ENCODE results near the gene ATXN7L2. TPM values are rescaled to one million over a fixed set of nuclear protein-coding genes. Genes with fewer than 3 reads are reported as not detected.

ATXN7L2 gene
- total and polyA plus RNA-seq, 10 of the 15 experiments (the other 5 are each of a cell fraction or from before 2014, with no cell fraction given), result 0.27 to 7.4 (median 4.9) TPM

DNA sequence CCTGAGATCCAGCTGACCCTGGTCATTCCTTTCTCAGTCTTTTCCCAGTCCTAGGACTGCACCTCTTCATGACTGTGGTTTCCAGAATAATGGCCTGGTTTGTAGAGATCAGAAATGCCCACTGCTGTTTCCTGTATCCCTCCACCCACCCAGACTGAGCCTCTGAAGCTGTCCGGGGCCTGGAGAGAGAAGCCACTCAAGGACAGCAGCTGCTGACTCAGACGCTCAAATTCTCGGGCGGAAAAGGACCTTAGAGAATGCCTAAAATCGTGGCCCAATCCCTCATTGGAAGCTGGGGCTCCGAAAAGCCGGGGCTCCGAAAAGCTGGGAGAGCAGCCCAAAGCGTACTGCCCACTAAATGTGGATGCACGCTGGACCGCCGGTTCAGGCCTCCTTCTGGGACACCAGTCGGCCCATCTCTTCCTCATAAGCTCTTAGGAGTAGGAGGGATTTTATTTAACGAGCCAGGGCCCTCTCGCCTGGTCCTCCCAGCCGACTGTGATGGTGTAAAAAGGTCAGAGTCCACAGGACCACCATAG is 48.2 kb downstream of the ATXN7L2 start:
- CTCF ChIA-PET, result interaction anchor here (0.6 to 21.3 kb wide), 62 partner anchors 8 to 515 kb away, joined by 3 to 1280 read pairs (median 6); partner anchors contain the start of genes AHCYL1, AMIGO1, AMPD2 and ATXN7L2
- DNase-seq (ENCODE audit: low read depth, low spot score) (no peak), ATAC-seq (no peak), FAIRE-seq (no peak)
- intact Hi-C loops (cut with micrococcal nuclease; ENCODE audit: unreplicated experiment), result loop anchor here (1.0 to 5.0 kb wide), 7 partner anchors 34 to 269 kb away; partner anchors contain the start of genes CYB561D1 and PSMA5
- Histone ChIP-seq H3K9ac (ENCODE audit: control insufficient read depth, insufficient read depth, low read length) (peak overlapping the region; percentile 62; the same call in 1 of the 2 replicates), H3K4me1 (ENCODE audit: control insufficient read depth, insufficient read depth, low read length) (peaks cover 21% of the 10 kb centered on the region), H3K27me3 (replicated peaks in 1 of 2; ENCODE audit: control insufficient read depth in 2 of 2, insufficient read depth in 2 of 2, low read length in 1 of 2) (no peaks in the 10 kb centered on the region), H3K9me3 (replicated peaks; ENCODE audit: control insufficient read depth, insufficient read depth, low read length) (no peaks in the 10 kb centered on the region), H4K20me1 (ENCODE audit: control insufficient read depth, insufficient read depth) (no peaks in the 10 kb centered on the region), H3K4me2 (ENCODE audit: control insufficient read depth, insufficient read depth) (peak overlapping the region; percentile 70; the same call in 1 of the 2 replicates), H3K27ac (ENCODE audit: control insufficient read depth, insufficient read depth) (no peak overlapping the region), H3K36me3 (ENCODE audit: control insufficient read depth in 2 of 2, insufficient read depth in 2 of 2, low read length in 1 of 2) (no peaks in the 10 kb centered on the region), H2AFZ (ENCODE audit: control insufficient read depth, low read depth, low read length) (peak overlapping the region; percentile 98), H3K79me2 (ENCODE audit: control insufficient read depth, insufficient read depth, low read length) (no peaks in the 10 kb centered on the region), H3K4me3 (no peak overlapping the region)
- in situ Hi-C loops (cut with MboI), result loop anchor here (5.0 kb wide), 3 partner anchors 40 to 270 kb away; partner anchors contain the start of gene CYB561D1
- SMC1A ChIA-PET (ENCODE audit: uncharacterized antibody, unreplicated experiment), result interaction anchor here (0.8 to 12.8 kb wide), 29 partner anchors 8 to 453 kb away, joined by 3 to 431 read pairs (median 5); partner anchors contain the start of genes AHCYL1, AMIGO1, ATXN7L2 and CYB561D1
- BruUV-seq (replicated peaks), result no TSS peak
- RAD21 ChIA-PET (ENCODE audit: unreplicated experiment), result interaction anchor here (0.8 to 10.3 kb wide), 30 partner anchors 12 to 453 kb away, joined by 3 to 422 read pairs (median 6); partner anchors contain the start of genes AHCYL1, AMIGO1, ATXN7L2 and CYB561D1
- peak; percentile 3; the same call in 1 of the 2 replicates for TF ChIP-seq GATAD2B (conservative IDR thresholded peaks at IDR 0.05; ENCODE audit: low read depth)
- TF ChIP-seq, protein P1, sequence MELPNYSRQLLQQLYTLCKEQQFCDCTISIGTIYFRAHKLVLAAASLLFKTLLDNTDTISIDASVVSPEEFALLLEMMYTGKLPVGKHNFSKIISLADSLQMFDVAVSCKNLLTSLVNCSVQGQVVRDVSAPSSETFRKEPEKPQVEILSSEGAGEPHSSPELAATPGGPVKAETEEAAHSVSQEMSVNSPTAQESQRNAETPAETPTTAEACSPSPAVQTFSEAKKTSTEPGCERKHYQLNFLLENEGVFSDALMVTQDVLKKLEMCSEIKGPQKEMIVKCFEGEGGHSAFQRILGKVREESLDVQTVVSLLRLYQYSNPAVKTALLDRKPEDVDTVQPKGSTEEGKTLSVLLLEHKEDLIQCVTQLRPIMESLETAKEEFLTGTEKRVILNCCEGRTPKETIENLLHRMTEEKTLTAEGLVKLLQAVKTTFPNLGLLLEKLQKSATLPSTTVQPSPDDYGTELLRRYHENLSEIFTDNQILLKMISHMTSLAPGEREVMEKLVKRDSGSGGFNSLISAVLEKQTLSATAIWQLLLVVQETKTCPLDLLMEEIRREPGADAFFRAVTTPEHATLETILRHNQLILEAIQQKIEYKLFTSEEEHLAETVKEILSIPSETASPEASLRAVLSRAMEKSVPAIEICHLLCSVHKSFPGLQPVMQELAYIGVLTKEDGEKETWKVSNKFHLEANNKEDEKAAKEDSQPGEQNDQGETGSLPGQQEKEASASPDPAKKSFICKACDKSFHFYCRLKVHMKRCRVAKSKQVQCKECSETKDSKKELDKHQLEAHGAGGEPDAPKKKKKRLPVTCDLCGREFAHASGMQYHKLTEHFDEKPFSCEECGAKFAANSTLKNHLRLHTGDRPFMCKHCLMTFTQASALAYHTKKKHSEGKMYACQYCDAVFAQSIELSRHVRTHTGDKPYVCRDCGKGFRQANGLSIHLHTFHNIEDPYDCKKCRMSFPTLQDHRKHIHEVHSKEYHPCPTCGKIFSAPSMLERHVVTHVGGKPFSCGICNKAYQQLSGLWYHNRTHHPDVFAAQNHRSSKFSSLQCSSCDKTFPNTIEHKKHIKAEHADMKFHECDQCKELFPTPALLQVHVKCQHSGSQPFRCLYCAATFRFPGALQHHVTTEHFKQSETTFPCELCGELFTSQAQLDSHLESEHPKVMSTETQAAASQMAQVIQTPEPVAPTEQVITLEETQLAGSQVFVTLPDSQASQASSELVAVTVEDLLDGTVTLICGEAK (IDR thresholded peaks at IDR 0.05; ENCODE audit: borderline replicate concordance), result no peak
- 45% methylated on average over 16 of the region's 16 CpGs for WGBS (ENCODE audit: insufficient coverage, insufficient replicate concordance, low lambda C conversion rate, missing lambda C conversion rate)
- POLR2A ChIA-PET, result interaction anchor here (0.7 to 4.4 kb wide), 9 partner anchors 17 to 47 kb away, joined by 3 to 26 read pairs (median 5); partner anchors contain the start of genes ATXN7L2 and CYB561D1

Measured in GM12878 (cell line).